ENCODE data around the gene SIK2.

Gene SIK2

DNA sequence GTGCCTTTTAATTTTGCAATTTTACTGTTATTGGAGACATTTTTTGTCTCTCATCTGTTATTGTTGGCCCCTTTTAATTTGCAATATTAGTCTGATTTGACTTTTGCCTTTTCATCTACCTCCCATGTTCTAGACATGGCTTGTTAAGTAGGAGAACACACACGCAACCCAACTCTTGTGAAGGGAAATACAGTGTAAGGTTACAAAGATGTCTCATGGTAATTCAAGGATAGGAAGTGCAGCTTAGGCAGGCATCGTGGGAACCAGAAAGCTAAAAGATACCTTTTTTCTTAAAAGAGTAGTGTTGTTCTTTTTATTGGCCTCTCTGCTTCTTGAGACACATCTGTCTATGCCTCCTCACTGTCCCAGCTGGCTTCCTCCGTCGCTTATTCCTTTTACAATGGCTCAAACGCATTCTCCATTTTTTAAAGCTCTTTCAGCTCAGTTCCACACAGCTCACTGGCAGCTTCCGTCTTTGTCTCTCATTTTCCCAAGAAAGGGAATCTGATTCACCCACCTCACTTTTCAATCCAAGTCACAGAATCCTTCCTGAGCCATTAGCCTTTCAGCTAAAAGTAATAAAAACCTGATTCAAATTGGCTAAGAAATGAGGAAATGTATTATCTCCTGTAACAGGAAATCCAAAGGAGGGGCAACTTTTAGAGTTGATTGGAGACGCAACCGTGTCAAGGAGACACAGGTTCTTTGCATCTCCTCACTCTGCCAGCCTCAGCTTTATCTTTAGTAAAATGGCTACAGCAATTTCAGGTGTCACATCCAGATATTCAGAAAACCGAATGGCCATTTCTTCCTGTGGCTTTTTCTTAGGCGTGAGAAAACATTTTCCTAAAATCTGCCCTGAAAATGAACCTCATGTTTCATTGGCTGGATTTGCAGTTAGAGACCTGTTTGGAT lies 57.2 kb downstream of the SIK2 start:
- no peak for DNase-seq

DNA sequence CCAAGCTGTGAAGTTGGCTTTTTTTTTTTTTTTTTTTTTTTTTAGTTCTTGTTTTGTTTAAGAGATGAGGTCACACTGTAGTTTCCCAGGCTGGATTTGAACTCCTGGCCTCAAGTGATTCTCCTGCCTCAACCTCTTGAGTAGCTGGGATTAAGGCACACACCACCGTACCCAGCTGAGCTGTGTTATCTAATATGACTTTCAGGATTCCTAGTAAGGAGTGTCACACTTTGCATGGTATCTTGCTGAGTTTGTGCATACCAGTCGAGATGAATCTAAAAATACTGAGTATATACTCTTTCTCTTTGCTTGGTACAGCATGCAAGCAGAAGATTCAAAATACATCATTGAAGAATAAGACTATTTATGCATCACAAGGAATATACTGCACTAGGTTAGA lies 58.6 kb downstream of the SIK2 start:
- no peak for DNase-seq

DNA sequence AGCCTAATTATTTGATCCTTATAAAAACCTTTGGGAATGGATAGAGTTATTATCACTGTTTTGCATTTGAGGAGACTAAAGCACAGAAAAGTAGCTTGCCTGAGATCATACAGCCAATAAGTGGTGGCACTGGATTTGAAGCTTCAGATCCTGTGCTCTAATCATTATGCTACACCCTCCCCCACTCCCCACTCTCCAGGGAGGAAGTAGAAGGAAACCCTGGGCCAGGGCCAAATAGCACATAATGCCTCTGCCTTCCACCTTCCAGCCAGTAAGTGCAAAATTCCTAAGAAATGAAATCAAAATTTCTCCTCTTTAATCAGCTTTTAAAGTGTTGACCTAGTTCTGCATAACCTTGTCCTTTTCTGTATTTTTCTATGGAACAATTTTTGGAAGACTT lies 61.6 kb downstream of the SIK2 start:
- no peak for DNase-seq

DNA sequence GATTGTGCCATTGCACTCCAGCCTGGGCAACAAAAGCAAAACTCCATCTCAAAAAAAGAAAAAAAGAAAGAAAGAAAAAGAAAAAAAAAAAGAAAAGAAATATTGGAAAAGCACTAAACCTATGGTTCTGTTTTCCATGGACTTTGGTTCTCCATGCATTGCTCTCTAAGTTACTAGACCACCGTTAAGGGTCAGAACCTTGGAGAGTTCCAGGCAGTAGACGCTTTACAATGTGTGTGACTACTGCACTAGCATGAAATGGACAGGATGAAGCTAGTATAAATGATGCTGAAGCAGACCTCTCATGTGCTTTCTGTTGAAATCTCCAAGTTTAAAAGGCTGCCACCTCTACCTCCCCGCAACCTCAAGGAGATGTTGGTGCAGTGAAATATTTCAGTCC lies 63.5 kb downstream of the SIK2 start:
- no peak for DNase-seq

DNA sequence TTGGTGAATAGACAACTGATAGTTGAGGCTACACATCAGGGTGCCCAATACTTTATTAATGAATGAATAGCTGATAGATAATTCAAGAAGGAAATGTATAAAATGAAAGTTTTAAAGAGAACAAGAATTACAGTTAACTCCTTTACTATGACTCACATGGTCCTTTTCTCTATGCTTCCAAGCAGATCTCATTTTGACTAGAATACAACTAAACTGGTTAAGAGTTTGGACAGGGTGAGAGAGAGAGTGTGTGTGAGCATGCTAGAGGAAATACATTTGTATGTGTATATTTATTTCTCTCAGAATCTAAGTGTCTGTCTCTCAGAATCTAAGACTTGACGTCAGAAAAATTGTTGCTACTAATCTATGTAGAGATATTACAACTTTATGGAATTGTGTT lies 66.7 kb downstream of the SIK2 start:
- DNase-seq = no peak

DNA sequence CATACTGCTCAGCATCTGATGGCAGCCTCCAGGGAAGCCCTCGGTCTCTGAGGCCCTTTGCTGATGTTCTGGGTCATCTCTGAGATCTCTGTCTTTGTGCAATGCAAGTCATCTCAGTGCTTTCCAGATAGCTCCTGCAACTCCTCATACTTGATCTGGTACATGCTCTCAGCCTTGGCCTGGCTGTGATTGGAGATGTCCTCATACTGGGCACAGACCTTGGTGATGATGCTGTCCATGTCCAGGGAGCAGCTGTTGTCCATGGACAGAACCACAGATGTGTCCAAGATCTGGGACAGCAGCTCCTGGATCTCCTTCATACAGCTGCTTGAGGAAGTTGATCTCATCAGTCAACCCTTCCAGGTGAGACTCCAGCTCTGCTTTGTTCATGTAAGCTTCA lies 69.1 kb downstream of the SIK2 start:
- DNase-seq = no peak

DNA sequence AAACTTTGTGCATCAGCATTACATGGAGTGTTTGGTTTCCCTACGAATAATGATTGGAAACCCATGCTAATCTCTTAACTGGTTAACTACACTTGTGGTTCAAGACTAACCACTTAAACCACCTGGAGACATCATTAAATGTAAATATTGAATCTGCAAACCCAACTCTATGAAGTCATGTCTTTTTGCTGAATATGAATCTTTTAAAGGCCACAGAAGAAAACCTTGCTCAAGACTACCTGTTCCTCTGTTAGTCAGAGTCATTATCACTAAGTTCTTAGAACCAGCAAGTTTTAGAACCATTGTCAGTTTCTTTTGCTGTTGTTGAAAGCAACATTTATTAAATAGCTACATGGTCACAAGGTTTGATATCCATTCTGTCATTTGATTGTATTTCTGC lies 70.7 kb downstream of the SIK2 start:
- DNase-seq = no peak

DNA sequence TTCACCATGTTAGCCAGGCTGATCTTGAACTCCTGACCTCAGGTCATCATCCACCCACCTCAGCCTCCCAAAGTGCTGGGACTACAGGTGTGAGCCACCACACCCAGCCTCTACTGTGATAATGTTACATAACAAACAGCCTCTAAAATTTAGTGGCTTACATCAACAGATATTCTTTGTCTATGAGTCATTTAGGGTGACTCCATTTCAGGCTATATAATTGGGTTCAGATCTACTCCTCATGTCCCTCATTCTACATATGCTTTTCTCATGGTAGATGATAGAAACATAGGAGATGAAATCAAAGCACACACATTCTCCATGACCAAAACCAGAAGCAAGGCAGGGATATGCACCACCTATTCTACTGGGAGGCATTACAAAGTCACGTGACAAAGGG lies 72.7 kb downstream of the SIK2 start:
- DNase-seq = no peak

DNA sequence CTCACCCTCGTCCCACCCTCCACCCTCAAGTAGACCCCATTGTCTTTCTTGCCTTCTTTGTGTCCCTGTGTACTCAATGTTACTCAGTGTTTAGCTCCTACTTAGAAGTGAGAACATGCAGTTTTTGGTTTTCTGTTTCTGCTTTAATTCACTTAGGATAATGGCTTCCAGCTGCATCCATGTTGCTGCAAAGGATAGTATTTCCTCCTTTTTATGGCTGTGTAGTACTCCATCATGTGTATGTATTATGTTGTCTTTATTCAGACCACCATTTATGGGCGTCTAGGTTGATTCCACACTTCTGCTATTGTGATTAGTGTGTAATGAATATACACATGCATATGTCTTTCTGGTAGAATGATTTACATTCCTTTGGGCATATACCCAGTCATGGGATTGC lies 73.6 kb downstream of the SIK2 start:
- no peak for DNase-seq

DNA sequence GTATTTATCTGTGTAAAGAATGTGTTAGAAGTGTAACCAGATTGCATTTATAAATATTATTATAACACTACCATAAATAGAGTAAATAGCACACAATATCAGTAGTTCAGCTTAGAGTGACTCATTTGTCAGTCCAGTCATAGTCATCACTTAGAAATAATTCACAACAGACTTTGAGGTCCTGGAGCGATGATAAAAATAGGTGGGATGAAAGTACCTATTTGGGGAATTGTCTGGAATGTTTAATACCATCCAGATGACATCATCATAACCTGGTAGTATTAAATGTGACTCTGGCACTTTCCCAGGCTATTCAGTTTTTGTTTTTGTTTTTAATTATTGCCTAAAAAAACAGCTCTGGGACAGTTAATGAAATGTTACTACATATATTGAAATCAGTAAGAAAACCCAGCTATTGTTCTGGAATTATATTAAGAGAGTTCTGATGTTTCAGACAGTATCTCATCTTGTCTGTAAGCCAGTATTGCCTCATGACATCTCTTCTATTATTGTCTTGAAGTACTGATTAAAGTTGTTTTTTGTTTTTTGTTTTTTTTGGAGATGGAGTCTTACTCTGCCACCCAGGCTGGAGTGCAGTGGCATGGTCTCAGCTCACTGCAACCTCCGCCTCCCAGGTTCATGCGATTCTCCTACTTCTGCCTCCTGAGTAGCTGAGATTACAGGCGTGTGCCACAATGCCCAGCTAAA lies 74.8 kb downstream of the SIK2 start:
- no peak for DNase-seq

DNA sequence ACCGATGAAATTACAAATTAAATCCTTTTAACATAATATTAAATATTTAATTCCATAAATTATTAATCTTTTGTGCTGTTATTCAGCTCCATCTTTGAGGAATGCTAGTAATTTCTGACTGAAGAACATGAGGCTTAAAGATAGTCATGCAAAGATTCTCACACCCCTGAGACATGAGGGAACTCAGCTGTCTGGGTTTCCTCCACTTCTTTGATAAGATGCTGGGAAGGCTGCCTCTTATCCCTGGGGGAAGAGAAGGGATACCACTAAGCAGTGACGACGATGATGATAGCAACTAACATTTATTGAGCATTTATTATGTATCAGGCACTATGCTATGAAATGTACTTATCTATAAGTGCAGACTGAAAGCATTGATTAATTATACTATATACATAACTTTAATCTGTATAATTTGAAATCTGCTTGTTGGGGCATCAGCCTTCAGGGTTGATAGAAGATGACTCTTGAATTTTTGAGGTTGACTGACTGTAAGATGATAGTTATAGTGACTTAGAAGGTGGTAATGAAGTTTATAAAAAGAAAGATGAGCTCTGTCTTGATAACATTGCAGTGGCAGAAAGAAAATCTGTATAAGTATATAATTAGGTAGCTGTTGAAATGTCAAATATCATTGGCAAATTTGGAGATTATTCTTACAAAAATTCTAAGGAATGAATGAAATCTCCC lies 78.4 kb downstream of the SIK2 start:
- no peak for DNase-seq

DNA sequence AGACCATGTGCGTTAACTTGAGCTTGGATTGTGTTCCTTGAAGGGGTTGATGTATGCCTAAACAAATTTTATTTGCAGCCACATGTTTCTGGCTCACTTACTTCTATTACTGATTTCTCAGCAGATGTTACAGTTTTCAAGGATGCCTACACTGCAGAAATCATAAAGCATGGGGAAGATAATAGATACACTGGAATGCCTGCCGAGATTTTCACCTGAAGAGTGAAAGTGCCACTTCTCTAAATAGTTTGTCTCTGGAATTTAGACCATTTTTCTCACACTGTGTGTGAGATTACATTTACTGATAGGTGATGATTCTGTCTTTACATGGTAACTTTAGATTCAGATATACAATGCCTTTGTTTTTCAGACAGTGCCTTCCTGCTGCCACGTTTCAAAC lies 81.6 kb downstream of the SIK2 start:
- no peak for DNase-seq

DNA sequence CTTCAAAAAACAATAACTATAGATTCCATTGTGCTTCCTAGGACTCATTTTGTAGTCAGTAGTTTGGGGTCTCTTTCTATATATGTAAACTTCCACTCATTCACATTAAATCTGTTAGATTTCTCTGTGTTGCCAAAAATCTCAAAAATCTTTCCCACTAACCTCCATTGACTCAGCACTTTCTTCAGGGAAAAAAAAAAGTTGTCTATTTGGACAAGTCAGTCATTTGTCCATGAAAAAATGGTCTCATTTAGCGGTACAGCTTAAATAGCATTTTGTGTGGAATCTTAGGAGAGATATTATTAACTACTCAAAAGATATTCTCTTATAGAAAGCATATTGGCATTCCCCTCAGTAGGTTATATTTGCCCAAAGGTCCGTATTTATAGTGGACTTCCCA lies 82.0 kb downstream of the SIK2 start:
- DNase-seq = no peak

DNA sequence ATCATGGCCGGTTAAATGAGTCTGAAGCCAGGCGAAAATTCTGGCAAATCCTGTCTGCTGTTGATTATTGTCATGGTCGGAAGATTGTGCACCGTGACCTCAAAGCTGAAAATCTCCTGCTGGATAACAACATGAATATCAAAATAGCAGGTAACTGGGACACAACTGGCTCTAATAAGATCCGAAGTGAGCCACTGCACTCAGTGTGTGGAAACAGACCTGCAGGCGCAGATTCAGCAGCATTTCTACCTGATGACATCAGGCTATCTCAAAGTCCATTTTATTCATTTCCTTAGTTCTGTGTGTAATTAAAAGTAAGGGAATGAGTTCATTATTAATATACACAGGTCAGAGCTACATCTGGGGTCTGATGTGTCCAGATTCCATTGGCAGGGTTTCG lies 85.8 kb downstream of the SIK2 start:
- no peak for DNase-seq

DNA sequence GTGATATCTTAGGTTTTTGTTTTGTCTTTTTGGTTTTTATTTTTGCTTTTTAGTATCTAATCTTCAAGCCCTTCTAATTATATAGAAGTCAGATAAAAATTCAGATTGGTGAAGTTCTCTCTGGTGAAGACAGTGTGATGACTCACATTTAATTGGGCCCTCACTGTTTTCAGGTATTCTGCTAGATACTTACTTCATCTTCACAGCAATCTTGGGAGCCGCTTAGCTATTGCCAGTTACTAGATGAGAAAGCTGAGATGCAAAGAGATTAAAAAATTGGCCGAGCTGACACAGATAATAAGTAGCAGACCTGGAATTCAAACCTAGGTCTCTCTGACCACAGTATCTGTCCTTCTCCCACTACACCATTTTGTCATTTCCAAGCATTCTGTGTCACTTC lies 88.9 kb downstream of the SIK2 start:
- no peak for DNase-seq

DNA sequence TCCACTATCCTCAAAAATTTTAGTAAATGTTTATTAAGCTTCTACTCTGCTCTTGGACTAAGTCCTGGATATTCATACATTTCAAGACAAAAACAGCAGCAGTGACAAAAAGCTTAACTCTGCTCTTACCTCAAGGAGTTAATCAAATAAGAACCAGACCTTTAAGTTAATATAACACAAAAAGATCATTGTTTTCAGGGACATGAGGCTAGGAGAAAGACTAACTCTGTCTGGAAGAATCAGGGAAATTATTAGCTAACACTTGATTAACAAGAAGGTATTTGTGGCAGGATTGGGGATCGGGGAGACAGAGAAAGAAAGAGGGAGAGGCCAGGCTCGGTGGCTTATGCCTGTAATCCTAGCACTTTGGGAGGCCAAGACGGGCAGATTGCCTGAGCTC lies 89.5 kb downstream of the SIK2 start:
- no peak for DNase-seq

DNA sequence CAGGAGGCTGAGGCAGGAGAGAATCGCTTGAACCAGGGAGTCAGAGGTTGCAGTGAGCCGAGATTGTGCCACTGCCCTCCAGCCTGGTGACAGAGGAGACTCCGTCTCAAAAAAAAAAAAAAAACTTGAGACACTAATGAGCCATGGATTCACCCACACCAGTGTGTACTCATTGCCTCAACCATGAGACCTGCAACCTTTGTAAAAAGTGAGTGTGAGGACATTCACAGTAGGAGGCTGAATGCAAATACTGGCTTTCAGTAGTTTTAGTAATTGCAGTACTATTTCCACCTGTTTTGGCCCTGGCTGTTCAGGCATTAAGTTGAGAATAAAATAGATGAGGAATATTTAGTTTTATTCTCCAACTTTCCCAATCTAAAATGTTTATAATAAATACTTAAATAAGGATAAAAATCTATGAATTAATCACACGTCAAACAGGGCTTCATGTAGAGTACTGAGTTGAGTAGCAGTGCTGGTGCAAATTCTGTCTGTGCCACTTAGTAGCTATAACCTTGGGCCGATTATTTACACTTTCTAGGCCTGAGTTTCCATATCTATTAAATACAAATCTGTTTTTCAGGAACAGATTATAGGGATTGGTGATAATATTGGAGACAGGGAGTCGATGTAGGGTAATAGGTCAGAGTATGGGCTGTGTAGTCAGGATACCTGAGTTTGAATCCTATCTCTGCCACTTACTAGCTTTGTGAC lies 91.1 kb downstream of the SIK2 start:
- DNase-seq = peak in 1 of 2 experiments; percentile 11

DNA sequence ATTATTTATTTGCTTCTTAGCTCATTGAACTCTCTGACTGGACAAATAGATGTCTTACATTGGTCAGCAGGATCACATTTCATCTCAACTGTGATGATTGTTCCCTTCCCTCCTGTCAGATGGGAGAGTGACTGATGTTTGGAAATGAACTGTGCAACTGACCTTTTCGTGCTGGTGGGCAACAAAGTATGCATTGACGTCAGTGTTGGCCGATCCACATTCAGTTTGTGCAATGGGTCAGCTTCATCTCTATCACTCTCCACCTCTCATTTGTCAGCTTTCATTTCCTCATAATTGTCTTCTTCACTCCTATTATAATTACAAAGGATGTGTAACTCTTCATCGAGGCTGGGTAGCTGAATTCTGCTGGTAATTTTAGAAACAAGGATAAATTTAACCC lies 92.6 kb downstream of the SIK2 start:
- DNase-seq = no peak

DNA sequence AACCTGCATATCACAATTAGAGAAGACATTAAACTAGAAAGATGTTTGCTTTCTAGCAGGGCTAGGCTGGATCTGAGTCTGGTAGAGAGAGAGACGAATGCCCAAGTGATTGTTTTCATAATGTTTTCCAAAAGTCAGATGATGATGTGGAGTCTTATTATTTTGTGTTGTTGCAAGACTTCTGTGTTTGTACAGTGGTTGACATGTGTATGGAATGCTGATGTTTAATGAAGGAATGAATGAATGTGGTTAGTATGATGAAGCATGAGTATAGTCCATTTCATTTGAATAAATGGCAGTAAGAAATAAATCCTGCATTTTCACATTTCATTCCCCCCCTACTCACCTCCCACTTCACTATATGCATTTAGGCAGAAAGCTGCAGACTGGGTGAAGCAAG lies 94.3 kb downstream of the SIK2 start:
- DNase-seq = no peak

DNA sequence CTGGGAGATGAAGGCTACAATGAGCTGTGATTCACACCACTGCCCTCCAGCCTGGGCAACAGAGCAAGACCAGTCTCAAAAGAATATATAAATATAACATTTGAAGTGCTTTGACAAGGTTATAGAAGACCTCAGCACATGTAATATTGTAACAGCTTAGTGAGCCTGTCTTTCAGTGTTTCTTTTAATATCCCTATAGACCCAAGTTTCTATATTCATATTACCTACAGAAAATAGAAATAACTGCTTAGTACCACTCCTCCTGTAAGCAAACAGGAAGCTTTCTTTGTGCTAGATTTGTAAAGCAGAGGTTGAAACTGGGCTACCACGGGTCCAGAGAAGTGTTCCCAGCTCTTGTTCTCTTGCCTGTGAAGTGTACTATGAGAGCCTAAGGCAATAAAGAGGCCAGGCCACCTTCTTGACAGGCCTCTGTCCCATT lies 95.7 kb downstream of the SIK2 start:
- no peak for DNase-seq

DNA sequence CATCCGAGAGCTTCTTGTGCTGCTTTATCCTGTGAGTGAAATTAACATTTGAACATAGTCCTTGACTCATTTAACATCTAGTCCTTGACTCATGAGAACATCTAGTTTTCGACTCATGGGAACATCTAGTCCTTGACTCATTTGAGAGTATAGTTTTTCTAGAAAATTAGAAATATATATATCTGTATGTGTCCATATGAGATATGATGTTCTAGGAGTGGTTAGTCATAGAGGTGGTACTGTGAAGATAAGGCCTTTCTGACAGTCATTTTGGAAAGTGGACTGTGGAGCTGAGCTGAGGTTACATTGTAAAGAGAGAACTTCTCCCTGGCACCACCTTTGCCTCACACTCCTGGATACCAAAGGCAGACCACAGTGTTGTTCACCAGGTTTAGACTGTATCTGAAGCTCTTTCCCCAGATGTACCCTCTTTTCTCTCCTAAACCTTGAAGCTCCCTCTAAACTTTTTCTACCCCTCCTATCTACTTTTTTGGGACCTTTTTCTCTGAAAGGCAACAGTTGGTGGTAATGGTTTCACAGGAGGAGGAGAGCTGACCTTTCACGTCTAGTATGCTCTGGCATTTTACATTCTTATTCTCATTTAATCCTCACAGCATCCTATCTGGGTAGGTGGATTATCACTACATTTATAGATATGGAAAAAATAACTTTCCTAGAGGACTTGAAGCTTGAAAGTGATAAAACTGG lies 96.8 kb downstream of the SIK2 start:
- no peak for DNase-seq

DNA sequence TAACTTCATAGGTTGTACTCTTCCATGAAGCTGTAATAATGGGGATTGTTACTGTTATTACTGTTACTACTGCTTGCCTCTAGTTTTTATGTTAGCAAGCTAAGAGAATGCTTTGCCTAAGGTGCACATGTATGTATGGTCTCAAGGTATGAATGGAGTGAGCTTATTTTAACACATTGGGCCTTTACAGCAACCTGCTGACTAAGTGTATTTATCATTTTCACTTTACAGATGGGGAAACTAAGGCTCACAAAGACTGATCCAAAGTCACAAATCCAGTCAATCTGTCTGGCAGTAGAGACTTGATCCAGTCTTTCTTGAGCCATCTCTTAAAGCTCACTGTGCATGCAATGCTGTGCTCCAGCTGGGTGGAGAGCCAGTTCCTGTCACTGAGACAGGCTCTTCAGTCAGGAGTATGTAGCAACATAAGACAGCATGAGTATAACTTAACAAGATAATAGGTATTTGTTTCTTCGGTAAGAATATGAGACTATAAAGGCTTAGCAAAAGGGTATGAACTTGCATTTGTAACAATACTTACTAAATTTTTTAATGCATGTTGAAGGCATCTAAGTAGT lies 97.4 kb downstream of the SIK2 start:
- no peak for DNase-seq

Data from NCI-H526 (cell line).